ENCODE measurements around the gene EFTUD2.
"Not testable (repeated sequence)": the region's sequence is repeated elsewhere in the genome, so short reads cannot be mapped to it uniquely, and the experiment has no call there.

The EFTUD2 gene

GRCh38 chr17:44820631-44821212 is 78.5 kb downstream of the EFTUD2 start:
- H3K4me3 ChIP-seq (ENCODE audit: low read depth, low read length), result no peak overlapping the region

- not testable (repeated sequence) for H3K4me3 ChIP-seq (ENCODE audit: low read depth, low read length)
These were observed 80.7 kb downstream of the EFTUD2 start for GRCh38 chr17:44818508-44818907.

- no peak overlapping the region for H3K4me3 ChIP-seq (ENCODE audit: low read depth, low read length)
These were observed 87.0 kb downstream of the EFTUD2 start for GRCh38 chr17:44812263-44812662.

- H3K4me3 ChIP-seq (ENCODE audit: low read depth, low read length), result not testable (repeated sequence)
These were observed 90.4 kb downstream of the EFTUD2 start for GRCh38 chr17:44808656-44809388.

GRCh38 chr17:44808156-44808555 is 91.1 kb downstream of the EFTUD2 start:
- H3K4me3 ChIP-seq (ENCODE audit: low read depth, low read length), result no peak overlapping the region

- no peak overlapping the region for H3K4me3 ChIP-seq (ENCODE audit: low read depth, low read length)
These were observed 91.5 kb downstream of the EFTUD2 start for GRCh38 chr17:44807817-44808155.

- no peak overlapping the region for H3K4me3 ChIP-seq (ENCODE audit: low read depth, low read length)
These were observed 92.0 kb downstream of the EFTUD2 start for GRCh38 chr17:44807093-44807816.

GRCh38 chr17:44804302-44805089 is 94.7 kb downstream of the EFTUD2 start:
- H3K4me3 ChIP-seq (ENCODE audit: low read depth, low read length), result no peak overlapping the region

GRCh38 chr17:44801880-44802279 is 97.4 kb downstream of the EFTUD2 start:
- H3K4me3 ChIP-seq (ENCODE audit: low read depth, low read length), result no peak overlapping the region

Measured in iPS-11a (cell line).